ENCODE data around the gene BAK1.
"Not testable (repeated sequence)": the region's sequence is repeated elsewhere in the genome, so short reads cannot be mapped to it uniquely, and the experiment has no call there.

The BAK1 gene

DNA sequence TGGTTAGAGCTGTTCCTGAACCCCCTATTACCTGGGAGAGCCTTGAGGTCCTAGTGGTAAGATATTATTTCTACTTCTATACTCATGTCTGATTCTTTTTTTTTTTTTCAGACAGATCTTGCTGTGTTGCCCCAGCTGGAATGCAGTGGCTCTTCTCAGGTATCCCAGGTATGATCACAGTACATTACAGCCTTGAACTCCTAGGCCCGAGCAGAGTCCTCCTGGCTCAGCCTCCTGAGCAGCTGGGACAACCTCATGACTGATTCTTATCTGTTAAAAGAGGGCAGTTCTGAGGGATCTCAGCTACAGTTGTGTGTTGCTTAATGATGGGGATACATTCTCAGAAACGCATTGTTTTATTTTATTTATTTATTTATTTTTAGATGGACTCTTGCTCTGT is 30.2 kb downstream of the BAK1 start:
- TF ChIP-seq ZFX (IDR thresholded peaks at IDR 0.05; ENCODE audit: borderline replicate concordance), result no peak
- TF ChIP-seq, protein P1, sequence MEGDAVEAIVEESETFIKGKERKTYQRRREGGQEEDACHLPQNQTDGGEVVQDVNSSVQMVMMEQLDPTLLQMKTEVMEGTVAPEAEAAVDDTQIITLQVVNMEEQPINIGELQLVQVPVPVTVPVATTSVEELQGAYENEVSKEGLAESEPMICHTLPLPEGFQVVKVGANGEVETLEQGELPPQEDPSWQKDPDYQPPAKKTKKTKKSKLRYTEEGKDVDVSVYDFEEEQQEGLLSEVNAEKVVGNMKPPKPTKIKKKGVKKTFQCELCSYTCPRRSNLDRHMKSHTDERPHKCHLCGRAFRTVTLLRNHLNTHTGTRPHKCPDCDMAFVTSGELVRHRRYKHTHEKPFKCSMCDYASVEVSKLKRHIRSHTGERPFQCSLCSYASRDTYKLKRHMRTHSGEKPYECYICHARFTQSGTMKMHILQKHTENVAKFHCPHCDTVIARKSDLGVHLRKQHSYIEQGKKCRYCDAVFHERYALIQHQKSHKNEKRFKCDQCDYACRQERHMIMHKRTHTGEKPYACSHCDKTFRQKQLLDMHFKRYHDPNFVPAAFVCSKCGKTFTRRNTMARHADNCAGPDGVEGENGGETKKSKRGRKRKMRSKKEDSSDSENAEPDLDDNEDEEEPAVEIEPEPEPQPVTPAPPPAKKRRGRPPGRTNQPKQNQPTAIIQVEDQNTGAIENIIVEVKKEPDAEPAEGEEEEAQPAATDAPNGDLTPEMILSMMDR (IDR thresholded peaks at IDR 0.05), result no peak
- H3K27ac ChIP-seq, result no peak overlapping the region

DNA sequence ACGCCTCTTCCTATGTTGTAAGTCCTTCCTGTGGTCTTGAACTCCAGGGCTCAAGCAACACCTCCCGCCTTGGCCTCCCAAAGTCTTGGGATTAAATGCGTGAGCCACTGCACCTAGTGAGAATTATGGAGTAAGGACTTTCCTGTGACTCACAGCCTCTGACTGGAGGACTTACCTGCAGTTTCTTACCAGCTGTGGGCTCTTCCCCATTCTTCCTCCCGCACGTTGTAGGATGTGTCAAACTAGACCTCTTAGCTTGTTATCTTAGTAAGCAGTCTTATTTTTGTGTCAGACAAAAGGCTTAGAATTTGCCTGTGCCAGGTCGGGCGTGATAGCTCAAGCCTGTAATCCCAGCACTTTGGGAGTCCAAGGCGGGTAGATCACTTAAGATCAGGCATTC is 30.9 kb downstream of the BAK1 start:
- no peak for TF ChIP-seq ZFX (IDR thresholded peaks at IDR 0.05; ENCODE audit: borderline replicate concordance)
- TF ChIP-seq, protein P1 (IDR thresholded peaks at IDR 0.05), result no peak

DNA sequence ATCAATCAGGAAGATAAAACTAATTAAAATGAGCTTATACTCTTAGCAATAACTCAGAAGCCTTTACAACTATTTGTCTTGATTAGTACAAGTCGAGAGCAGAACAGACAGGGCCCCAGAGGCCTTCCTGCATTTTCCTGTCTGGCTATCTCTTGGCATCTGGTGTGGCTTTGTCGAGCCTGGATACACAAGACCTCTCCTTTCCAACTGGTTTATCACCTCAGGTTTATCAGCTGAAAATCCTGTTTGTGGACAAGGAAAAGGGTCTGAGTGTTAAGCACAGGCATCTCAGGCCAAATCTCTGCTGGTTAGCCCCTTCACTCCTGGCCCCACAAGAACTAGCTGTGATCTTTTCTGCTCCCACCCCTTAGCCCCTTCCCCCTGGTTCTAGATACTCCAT is 32.6 kb downstream of the BAK1 start:
- no peak overlapping the region for H3K27ac ChIP-seq
- TF ChIP-seq, protein P1 (IDR thresholded peaks at IDR 0.05), result no peak
- no peak for TF ChIP-seq ZFX (IDR thresholded peaks at IDR 0.05; ENCODE audit: borderline replicate concordance)

More for the DNA sequence above, 30.9 kb downstream of the BAK1 start:
- no peak overlapping the region for H3K27ac ChIP-seq

DNA sequence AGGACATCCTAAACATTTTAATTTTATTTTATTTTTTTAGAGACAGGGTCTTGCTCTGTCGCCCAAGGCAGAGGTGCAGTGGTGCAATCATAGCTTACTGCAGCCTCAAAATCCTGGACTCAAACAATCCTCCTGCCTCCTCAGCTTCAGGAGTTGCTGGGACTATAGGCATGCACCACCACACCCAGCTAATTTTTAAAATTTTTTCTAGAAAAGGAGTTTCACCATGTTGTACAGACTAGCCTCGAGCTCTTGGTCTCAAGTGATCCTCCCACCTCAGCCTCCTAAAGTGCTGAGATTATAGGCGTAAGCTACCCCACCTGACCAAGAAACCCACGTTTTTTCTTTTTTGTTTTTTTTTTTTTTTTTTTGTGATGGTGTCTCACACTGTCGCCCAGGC is 33.3 kb downstream of the BAK1 start:
- H3K27ac ChIP-seq, result no peak overlapping the region
- TF ChIP-seq, protein P1 (IDR thresholded peaks at IDR 0.05), result no peak
- no peak for TF ChIP-seq ZFX (IDR thresholded peaks at IDR 0.05; ENCODE audit: borderline replicate concordance)

DNA sequence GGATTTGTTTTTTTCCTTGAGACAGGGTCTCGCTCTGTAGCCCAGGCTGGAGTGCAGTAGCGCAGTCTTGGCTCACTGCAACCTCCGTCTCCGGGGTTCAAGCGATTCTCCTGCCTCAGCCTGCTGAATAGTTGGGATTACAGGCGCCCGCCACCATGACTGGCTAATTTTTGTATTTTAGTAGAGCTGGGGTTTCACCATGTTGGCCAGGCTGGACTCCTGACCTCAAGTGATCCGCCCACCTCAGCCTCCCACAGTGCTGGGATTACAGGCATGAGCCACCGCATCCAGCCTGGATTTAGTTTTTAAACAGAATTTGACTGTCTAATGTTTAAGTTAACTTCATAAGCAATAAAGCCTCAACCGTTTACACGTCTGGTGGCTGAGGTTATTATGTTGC is 34.8 kb downstream of the BAK1 start:
- not testable (repeated sequence) for H3K27ac ChIP-seq

DNA sequence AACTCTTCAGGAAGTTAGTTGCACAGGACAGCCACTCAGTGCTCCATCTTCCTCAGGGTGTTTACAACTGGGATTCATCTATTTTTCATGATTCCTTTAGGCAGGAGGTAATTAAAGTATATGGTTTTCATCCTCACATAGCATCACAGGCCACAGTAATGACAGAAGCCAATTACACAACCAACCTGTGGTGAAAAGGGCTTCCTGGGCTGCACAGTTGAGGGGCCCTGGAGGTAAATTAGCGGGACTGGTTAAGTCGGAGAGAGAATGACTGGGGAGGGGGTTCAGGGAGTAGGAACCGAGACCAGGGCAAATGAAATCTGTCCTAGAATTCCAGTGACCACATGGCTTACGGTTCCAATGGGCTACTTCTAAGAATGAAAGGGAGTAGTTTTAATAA is 37.0 kb downstream of the BAK1 start:
- no peak for TF ChIP-seq ZFX (IDR thresholded peaks at IDR 0.05; ENCODE audit: borderline replicate concordance)
- TF ChIP-seq, protein P1 (IDR thresholded peaks at IDR 0.05), result no peak
- H3K27ac ChIP-seq, result no peak overlapping the region

DNA sequence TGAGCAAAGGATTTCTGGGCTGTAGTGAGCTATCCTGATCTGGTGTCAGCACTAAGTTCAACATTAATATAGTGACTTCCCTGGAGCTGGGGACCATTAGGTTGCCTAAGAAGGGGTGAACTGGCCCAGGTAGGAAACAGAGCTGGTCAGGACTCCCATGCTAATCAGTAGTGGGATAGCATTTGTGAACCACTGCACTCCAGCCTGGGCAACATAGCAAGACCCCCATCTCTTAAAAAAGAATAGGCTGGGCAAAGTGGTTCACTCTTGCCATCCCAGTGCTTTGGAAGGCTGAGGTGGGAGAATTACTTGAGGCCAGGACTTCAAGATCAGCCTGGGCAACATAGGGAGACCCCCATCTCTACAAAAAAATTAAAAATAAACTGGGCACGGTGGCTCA is 39.3 kb downstream of the BAK1 start:
- no peak for TF ChIP-seq ZFX (IDR thresholded peaks at IDR 0.05; ENCODE audit: borderline replicate concordance)
- TF ChIP-seq, protein P1 (IDR thresholded peaks at IDR 0.05), result no peak

DNA sequence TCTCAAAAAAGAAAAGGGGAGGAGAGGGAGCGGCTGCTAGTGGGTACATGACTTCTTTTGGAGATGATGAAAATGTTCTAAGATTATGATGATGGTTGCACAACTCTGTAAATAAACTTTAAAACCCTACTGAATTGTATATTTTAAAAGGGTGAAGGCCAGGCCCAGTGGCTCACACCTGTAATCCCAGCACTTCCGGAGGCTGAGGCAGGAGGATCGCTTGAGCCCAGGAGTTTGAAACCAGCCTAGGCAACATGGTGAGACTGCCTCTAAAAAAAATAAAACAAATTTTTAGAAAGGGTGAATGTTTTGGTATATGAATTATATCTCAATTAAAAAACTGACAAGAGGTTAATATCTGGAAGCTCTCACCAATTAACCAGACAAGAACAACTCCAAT is 45.4 kb downstream of the BAK1 start:
- no peak overlapping the region for H3K27ac ChIP-seq
- TF ChIP-seq, protein P1 (IDR thresholded peaks at IDR 0.05), result no peak

More for the DNA sequence above, 39.3 kb downstream of the BAK1 start:
- H3K27ac ChIP-seq, result no peak overlapping the region

DNA sequence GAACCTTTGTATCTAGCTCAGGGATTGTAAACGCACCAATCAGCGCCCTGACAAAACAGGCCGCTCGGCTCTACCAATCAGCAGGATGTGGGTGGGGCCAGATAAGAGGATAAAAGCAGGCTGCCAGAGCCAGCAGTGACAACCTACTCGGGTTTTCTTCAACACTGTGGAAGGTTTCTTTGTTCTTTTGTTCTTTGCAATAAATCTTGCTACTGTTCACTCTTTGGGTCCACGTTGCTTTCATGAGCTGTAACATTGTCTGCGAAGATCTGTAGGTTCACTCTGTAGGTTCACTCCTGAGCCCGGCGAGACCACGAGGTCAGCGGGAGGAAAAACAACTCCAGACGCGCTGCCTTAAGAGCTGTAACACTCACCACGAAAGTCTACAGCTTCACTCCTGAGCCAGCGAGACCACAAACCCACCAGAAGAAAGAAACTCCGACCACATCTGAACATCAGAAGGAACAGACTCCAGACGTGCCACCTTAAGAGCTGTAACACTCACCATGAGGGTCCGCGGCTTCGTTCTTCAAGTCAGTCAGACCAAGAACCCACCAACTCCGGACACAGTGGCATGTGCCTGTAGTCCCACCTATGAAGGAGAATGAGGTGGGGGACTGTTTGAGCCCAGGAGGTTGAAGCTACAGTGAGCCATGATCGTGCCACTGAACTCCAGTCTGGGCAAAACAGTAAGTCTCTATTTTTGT is 46.8 kb downstream of the BAK1 start:
- not testable (repeated sequence) for H3K27ac ChIP-seq

DNA sequence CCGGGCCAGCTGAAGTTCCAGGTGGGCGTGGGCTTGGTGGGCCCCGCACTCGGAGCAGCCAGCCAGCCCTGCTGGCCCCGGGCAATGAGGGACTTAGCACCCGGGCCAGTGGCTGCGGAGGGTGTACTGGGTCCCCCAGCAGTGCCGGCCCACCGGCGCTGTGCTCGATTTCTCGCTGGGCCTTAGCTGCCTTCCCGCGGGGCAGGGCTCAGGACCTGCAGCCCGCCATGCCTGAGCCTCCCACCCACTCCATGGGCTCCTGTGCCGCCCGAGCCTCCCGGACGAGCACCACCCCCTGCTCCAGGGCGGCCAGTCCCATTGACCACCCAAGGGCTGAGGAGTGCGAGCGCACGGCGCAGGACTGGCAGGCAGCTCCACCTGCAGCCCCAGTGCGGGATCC is 47.6 kb downstream of the BAK1 start:
- not testable (repeated sequence) for H3K27ac ChIP-seq

DNA sequence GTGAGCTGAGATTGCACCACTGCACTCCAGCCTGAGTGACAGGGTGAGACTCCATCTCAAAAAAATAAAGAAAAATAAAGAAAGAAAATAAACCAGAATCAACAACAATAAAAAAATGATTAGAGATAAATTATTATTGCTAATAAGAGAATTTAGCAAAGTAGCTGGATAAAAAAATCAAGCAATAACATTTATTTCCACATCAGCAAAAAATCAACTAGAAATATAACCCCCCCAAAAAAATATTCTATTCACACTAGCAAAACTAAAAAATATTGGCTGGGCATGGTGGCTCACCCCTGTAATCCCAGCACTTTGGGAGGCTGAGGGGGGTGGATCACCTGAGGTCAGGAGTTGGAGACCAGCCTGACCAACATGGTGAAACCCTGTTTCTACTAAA is 49.5 kb downstream of the BAK1 start:
- not testable (repeated sequence) for H3K27ac ChIP-seq
